ENCODE data around the gene CCDC148. TPM values are rescaled to one million over a fixed set of nuclear protein-coding genes. Genes with fewer than 3 reads are reported as not detected.
"Not testable (repeated sequence)": the region's sequence is repeated elsewhere in the genome, so short reads cannot be mapped to it uniquely, and the experiment has no call there.

The CCDC148 gene
- total RNA-seq, 1 donor from 2014 or later = 0.30 TPM

DNA sequence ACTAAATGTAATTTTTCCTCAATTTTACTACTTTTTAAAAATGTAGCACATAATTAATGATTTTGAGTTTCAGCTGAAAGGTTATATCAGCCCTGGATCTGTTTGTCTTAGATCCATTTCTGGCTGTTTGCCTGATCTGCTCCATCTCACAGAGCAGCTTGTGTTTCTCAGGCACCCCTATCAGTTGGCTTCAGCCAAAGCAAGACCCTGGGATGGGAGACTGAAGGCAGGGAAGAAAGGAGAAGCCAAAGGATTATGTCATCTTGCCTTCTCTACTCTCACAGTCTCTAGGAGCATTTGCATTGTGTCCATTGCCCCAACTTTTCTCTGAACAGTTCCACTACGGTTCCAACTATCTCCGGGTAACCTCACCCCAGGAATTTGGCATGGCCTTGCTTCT, 110.5 kb downstream of the CCDC148 start:
- DNase-seq = no peak
- Histone ChIP-seq H3K4me1 (no peaks in the 10 kb centered on the region), H3K27me3 (ENCODE audit: low read depth) (no peaks in the 10 kb centered on the region), H3K36me3 (no peaks in the 10 kb centered on the region), H3K27ac (replicated peaks) (no peak overlapping the region), H3K4me3 (no peak overlapping the region), H3K9me3 (replicated peaks) (no peaks in the 10 kb centered on the region)
- TF ChIP-seq, protein P1, sequence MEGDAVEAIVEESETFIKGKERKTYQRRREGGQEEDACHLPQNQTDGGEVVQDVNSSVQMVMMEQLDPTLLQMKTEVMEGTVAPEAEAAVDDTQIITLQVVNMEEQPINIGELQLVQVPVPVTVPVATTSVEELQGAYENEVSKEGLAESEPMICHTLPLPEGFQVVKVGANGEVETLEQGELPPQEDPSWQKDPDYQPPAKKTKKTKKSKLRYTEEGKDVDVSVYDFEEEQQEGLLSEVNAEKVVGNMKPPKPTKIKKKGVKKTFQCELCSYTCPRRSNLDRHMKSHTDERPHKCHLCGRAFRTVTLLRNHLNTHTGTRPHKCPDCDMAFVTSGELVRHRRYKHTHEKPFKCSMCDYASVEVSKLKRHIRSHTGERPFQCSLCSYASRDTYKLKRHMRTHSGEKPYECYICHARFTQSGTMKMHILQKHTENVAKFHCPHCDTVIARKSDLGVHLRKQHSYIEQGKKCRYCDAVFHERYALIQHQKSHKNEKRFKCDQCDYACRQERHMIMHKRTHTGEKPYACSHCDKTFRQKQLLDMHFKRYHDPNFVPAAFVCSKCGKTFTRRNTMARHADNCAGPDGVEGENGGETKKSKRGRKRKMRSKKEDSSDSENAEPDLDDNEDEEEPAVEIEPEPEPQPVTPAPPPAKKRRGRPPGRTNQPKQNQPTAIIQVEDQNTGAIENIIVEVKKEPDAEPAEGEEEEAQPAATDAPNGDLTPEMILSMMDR (IDR thresholded peaks at IDR 0.05; ENCODE audit: borderline replicate concordance) = no peak
- intact Hi-C loops (cut with micrococcal nuclease) = no loop called here

DNA sequence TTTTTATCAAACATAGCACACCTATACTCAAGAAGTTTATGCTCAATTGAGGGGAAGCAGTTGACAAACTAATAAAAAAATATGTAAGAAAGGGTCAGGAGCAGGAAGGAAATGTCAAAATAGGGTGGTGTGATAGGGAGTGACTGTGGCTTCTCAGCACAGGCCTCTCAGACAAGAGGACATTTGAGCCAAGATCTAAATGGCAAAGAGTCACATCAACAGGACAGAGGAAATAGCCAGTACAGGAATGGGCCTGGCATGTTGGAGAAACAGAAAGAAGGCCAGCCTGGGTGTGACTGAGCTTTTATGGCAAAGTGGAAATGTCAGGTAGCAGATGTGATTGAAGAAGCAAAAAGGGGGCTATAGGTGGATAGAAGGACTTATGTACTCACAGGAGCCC, 117.0 kb downstream of the CCDC148 start:
- intact Hi-C loops (cut with micrococcal nuclease) = no loop called here
- H3K9me3 ChIP-seq (replicated peaks) = no peaks in the 10 kb centered on the region
- H3K27ac ChIP-seq (replicated peaks) = no peak overlapping the region
- no peak overlapping the region for H3K4me3 ChIP-seq
- no peaks in the 10 kb centered on the region for H3K27me3 ChIP-seq (ENCODE audit: low read depth)
- TF ChIP-seq, protein P1 (IDR thresholded peaks at IDR 0.05; ENCODE audit: borderline replicate concordance) = no peak
- no peak for DNase-seq
- no peaks in the 10 kb centered on the region for H3K36me3 ChIP-seq
- no peaks in the 10 kb centered on the region for H3K4me1 ChIP-seq

DNA sequence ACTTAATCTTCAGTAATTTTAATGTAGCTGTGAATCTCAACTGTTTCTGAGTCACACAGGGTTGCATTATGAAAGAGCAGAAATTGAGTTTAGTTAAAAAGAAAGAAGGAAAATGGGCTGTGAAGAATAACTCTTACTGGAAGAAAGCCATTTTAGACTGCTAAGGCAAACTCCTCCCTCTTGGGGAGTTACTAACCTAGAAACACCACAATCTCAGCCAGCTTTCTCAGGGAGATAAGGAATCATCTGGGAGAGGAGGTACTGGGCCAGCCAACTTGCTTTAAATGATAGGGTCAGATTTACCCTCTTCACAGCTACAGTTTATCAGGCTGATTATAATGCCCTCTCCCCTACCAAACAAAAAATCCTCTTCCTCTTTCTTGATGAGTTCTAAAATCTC, 119.5 kb downstream of the CCDC148 start:
- TF ChIP-seq, protein P1 (IDR thresholded peaks at IDR 0.05; ENCODE audit: borderline replicate concordance) = no peak
- Histone ChIP-seq H3K9me3 (replicated peaks) (peaks cover 9% of the 10 kb centered on the region), H3K4me1 (no peaks in the 10 kb centered on the region), H3K27ac (replicated peaks) (no peak overlapping the region), H3K4me3 (no peak overlapping the region), H3K36me3 (no peaks in the 10 kb centered on the region), H3K27me3 (ENCODE audit: low read depth) (no peaks in the 10 kb centered on the region)
- DNase-seq = no peak
- intact Hi-C loops (cut with micrococcal nuclease) = no loop called here

DNA sequence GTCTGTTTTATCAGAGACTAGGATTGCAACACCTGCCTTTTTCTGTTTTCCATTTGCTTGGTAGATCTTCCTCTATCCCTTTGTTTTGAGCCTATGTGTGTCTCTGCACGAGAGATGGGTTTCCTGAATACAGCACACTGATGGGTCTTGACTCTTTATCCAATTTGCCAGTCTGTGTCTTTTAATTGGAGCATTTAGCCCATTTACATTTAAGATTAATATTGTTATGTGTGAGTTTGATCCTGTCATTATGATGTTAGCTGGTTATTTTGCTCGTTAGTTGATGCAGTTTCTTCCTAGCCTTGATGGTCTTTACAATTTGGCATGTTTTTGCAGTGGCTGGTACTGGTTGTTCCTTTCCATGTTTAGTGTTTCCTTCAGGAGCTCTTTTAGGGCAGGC, 124.8 kb downstream of the CCDC148 start:
- H3K4me3 ChIP-seq; intact Hi-C loops (cut with micrococcal nuclease); H3K36me3 ChIP-seq; H3K4me1 ChIP-seq; H3K27ac ChIP-seq (replicated peaks); H3K27me3 ChIP-seq (ENCODE audit: low read depth); DNase-seq: not testable (repeated sequence)
- peaks cover 35% of the 10 kb centered on the region for H3K9me3 ChIP-seq (replicated peaks)

DNA sequence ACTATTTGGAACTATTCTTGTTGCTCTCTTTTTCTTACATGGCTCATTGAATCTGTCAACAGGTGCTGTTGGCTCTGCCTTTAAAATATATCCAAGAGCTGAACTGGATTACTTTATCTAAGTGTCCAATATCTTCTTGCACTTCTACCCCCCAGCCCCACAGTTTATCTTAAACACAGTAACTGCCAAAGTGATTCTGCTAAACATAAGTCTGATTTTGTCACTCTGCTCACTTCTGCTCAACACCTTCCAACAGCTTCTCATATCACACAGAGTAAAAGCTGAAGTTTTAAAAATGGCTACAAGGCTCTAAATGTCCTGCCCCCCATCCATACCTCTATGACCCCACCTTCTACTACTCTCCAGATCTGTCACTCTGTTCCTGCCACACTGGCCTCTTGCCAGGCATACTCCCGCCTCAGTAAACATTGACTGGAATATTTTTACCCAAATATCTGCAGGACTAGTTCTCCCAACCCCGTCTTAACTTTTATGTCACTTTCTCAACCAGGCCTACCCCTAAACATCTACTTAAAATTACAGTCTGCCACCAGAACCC, 130.7 kb downstream of the CCDC148 start:
- Histone ChIP-seq H3K4me1 (no peaks in the 10 kb centered on the region), H3K36me3 (no peaks in the 10 kb centered on the region), H3K27ac (replicated peaks) (no peak overlapping the region), H3K4me3 (no peak overlapping the region), H3K9me3 (replicated peaks) (peaks cover 22% of the 10 kb centered on the region), H3K27me3 (ENCODE audit: low read depth) (no peaks in the 10 kb centered on the region)
- no peak for DNase-seq
- TF ChIP-seq, protein P1 (IDR thresholded peaks at IDR 0.05; ENCODE audit: borderline replicate concordance) = no peak
- intact Hi-C loops (cut with micrococcal nuclease) = no loop called here

DNA sequence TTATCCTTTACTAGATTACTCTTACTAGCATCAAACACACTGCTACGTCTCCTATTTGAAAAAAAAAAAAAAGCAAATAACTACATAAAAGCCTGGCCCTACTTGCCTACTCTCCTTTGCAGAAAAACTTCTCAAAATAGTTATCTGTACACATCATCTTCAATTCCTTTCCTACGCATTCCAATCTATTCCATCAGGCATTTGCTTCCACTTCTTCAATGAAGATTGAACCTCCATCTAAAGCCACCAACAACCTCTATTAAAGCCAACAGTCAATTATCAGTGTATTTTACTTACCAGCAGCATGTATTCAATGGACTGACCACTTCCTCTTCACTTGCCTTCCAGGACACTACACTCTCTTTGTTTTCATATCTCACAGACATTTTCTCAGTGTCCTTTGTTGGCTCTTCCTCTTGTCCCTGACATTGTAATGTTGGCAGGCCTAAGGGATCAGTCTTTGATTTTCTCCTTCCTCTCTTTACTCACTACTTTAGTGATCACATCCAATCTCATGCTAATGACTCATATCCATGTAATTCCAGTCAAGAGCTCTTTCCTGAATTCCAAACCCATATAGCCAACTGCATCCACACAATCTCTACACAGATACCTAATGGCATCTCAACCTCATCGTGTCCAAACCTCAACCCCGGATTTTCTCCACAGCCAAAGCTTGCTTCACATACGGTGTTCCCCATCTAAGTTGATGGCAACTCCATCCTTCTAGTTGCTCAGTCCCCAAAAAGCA, 131.3 kb downstream of the CCDC148 start:
- no peak overlapping the region for H3K4me3 ChIP-seq
- no peaks in the 10 kb centered on the region for H3K36me3 ChIP-seq
- H3K27me3 ChIP-seq (ENCODE audit: low read depth) = no peaks in the 10 kb centered on the region
- no peaks in the 10 kb centered on the region for H3K4me1 ChIP-seq
- no peak for DNase-seq
- intact Hi-C loops (cut with micrococcal nuclease) = no loop called here
- TF ChIP-seq, protein P1 (IDR thresholded peaks at IDR 0.05; ENCODE audit: borderline replicate concordance) = no peak
- H3K9me3 ChIP-seq (replicated peaks) = peaks cover 16% of the 10 kb centered on the region
- H3K27ac ChIP-seq (replicated peaks) = no peak overlapping the region

Data from left ventricle myocardium inferior (tissue), 1 donor.